HCT116 (cell line): ENCODE results near the gene ACOX3. TPM values are rescaled to one million over a fixed set of nuclear protein-coding genes. Genes with fewer than 3 reads are reported as not detected.

Source experiments
- ATAC-seq: fragments of 200-7000 bp; cut with Tn5 transposase; 2 replicates; pipeline ENCODE4 v1.9.1; 2020; ENCODE audit warnings: mild to moderate bottlenecking, moderate library complexity
- BruUV-seq: library from RNA; stranded (reverse); fragments of 400-500 nt; replicated peaks from 2 replicates; lab custom pipeline; 2021; lab: Mats Ljungman, UMichigan
- CTCF ChIA-PET: fragments of 300-600 bp; sonication (Branson Sonifier 250); formaldehyde crosslinking; loops from one replicate; lab custom pipeline; 2021; ENCODE audit warnings: antibody characterized with exemption; lab: Charles Lee
- POLR2A ChIA-PET: fragments of 300-600, 350-600 bp; sonication (Branson Sonifier 250); formaldehyde crosslinking; loops from one replicate; lab custom pipeline; 2021; ENCODE audit warnings: antibody characterized with exemption; lab: Charles Lee
- RAD21 ChIA-PET, 2 experiments: fragments of 300-600 bp; sonication (Branson Sonifier 250); formaldehyde crosslinking; loops; one replicate each; lab custom pipeline; 2023; ENCODE audit warnings: low total read pairs in 2 of 2; ENCODE audit not compliant: uncharacterized antibody in 2 of 2, unreplicated experiment in 2 of 2, low non-redundant PET in 1 of 2; lab: Charles Lee
- DNase-seq: peaks from one replicate; pipeline ENCODE4 v3.0.0-alpha.2; 2010; ENCODE audit warnings: low read depth, low spot score
- H2AFZ ChIP-seq: fragments of 200-600 bp; shearing (Covaris generic), sonication (generic); 2 replicates; pipeline ENCODE4 v1.6.1; 2017; ENCODE audit warnings: low read depth, mixed run types, mixed read lengths, antibody characterized with exemption, low read length; ENCODE audit not compliant: poor library complexity, severe bottlenecking
- H3K27ac ChIP-seq: 2 replicates; pipeline ENCODE4 v1.5.1; 2012; ENCODE audit warnings: low read depth, low read length
- H3K27me3 ChIP-seq: fragments of 200-600 bp; sonication (generic); 2 replicates; pipeline ENCODE4 v1.6.1; 2016; ENCODE audit warnings: mixed run types, low read length, mixed read lengths; ENCODE audit not compliant: insufficient read depth
- H3K36me3 ChIP-seq, 2 experiments: fragments of 200-500 bp in 1 of 2; fragments of 200-600 bp in 1 of 2; sonication (Bioruptor generic) in 1 of 2; sonication (generic) in 1 of 2; 2 replicates each; pipeline versions ENCODE4 v1.5.1 to v1.6.1; 2014 to 2016; ENCODE audit warnings: low read length in 2 of 2, inconsistent platforms in 1 of 2, mixed read lengths in 1 of 2, mixed run types in 1 of 2; ENCODE audit not compliant: insufficient read depth in 2 of 2, control insufficient read depth in 1 of 2
- H3K4me1 ChIP-seq, 2 experiments: fragments of 200-600 bp in 1 of 2; sonication (generic) in 1 of 2; 2 replicates each; pipeline versions ENCODE4 v1.5.1 to v1.6.1; 2012 to 2017; ENCODE audit warnings: low read length in 2 of 2, inconsistent platforms in 1 of 2, mild to moderate bottlenecking in 1 of 2, mixed read lengths in 1 of 2, mixed run types in 1 of 2, moderate library complexity in 1 of 2; ENCODE audit not compliant: insufficient read depth in 2 of 2, control insufficient read depth in 1 of 2
- H3K4me2 ChIP-seq: fragments of 200-600 bp; sonication (generic); 2 replicates; pipeline ENCODE4 v1.6.1; 2017; ENCODE audit warnings: mixed run types, low read length, mixed read lengths
- H3K4me3 ChIP-seq, 2 experiments: fragments of 200-600 bp in 1 of 2; sonication (generic) in 1 of 2; replicated peaks in 1 of 2; 2 replicates each; pipeline ENCODE4 v1.5.1; 2011 to 2016; ENCODE audit warnings: low read length in 2 of 2, control low read depth in 1 of 2, low read depth in 1 of 2, mild to moderate bottlenecking in 1 of 2, mixed read lengths in 1 of 2, mixed run types in 1 of 2
- H3K79me2 ChIP-seq: fragments of 200-600 bp; sonication (generic); 2 replicates; pipeline ENCODE4 v1.6.1; 2017; ENCODE audit warnings: mild to moderate bottlenecking, mixed run types, low read length, moderate library complexity, mixed read lengths; ENCODE audit not compliant: insufficient read depth
- H3K9ac ChIP-seq: fragments of 200-600 bp; sonication (generic); 2 replicates; pipeline ENCODE4 v1.6.1; 2016; ENCODE audit warnings: low read length, mixed read lengths
- H3K9me2 ChIP-seq: fragments of 200-600 bp; sonication (generic), shearing (Covaris generic); 2 replicates; pipeline ENCODE4 v1.6.1; 2017; ENCODE audit warnings: mixed run types, mild to moderate bottlenecking, moderate library complexity; ENCODE audit not compliant: insufficient read depth
- H3K9me3 ChIP-seq, 2 experiments: fragments of 200-500 bp in 1 of 2; fragments of 200-600 bp in 1 of 2; sonication (Bioruptor generic) in 1 of 2; sonication (generic) in 1 of 2; 2 replicates each; pipeline ENCODE4 v1.6.1; 2014 to 2017; ENCODE audit warnings: low read length in 2 of 2, mixed read lengths in 2 of 2, inconsistent platforms in 1 of 2, low read depth in 1 of 2, mild to moderate bottlenecking in 1 of 2, mixed run types in 1 of 2, moderate library complexity in 1 of 2; ENCODE audit not compliant: control insufficient read depth in 1 of 2, insufficient read depth in 1 of 2
- H4K20me1 ChIP-seq: fragments of 200-600 bp; sonication (generic), shearing (Covaris generic); 2 replicates; pipeline ENCODE4 v1.6.1; 2017; ENCODE audit warnings: mixed run types, mild to moderate bottlenecking, moderate library complexity; ENCODE audit not compliant: insufficient read depth
- ELF1 ChIP-seq: IDR thresholded peaks from 2 replicates; pipeline ENCODE4 v1.6.1; 2012; ENCODE audit warnings: low read depth, borderline replicate concordance
- SP1 ChIP-seq: IDR thresholded peaks from 2 replicates; pipeline ENCODE4 v1.6.1; 2012; ENCODE audit warnings: low read depth
- SRF ChIP-seq: IDR thresholded peaks from 2 replicates; pipeline ENCODE4 v1.6.1; 2012; ENCODE audit warnings: low read depth
- ZFX ChIP-seq: fragments of 450-650 bp; IDR thresholded peaks from 2 replicates; pipeline ENCODE4 v1.6.1; 2017
- ZNF274 ChIP-seq: fragments of 200-500 bp; sonication (Bioruptor generic); IDR thresholded peaks from 2 replicates; pipeline ENCODE4 v1.6.1; 2014; ENCODE audit warnings: mild to moderate bottlenecking, low read depth, low read length, inconsistent platforms
- intact Hi-C: fragments of 100-400 bp; cut with micrococcal nuclease; formaldehyde crosslinking; loops from 2 replicates; pipeline ENCODE4 v1.10.0; 2022
- total RNA-seq: library from RNA; stranded (reverse); gene quantifications from one replicate; pipeline ENCODE4 v1.2.1, GENCODE V29; 2021; ENCODE audit not compliant: unreplicated experiment
- TF ChIP-seq, protein P1 (sequence below): IDR thresholded peaks from 2 replicates; pipeline ENCODE4 v1.6.1; 2012
- TF ChIP-seq, protein P2 (sequence below): IDR thresholded peaks from 2 replicates; pipeline ENCODE4 v1.6.1; 2012; ENCODE audit warnings: low read depth

Gene ACOX3
- total RNA-seq, 1 experiment from 2014 or later, result 16.9 TPM

DNA sequence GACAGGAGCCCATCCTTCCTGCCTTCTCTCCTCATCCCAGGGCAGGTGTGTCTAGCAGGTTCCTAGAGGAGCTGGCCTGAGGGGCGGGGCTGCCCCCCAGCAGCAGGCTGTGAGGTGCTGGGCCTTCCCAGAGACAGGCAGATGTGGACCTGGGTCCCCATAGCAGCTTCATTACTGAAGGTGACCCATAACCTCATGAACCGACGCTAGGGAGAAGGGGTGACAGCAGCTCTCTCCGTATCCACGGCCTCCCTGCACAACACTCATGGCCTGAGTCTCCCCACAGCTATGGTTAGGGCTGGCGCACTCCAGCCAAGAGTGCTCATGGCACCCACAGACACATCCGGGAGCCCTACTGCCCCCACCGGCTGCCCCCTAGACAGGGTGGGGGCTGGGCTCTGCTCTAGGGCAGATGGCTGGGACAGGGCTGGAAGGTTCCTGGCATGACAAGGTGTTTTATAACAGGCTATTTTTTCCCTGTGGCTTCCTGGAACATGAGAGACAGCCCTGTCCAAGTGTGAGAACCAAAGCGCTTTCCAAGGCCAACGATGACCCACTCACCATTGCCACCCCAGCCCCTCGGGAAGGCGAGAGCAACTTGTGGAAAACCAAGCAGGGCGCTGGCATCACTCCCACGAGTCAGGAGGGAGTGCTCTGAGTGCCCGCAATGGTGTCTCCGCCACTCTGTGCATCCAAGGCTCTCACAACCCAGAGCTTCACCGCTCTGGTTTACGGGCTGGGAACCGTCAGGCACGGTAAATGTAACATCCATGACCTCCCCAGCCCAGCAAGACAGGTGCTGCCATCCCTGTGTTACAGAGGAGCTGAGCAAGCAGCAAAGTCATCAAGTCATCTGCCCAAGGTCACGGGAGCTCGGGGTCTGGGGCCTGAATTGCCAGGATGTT is 59.8 kb downstream of the ACOX3 start:
- no peak overlapping the region for H3K9ac ChIP-seq
- no peak overlapping the region for H3K4me2 ChIP-seq
- H3K27ac ChIP-seq, result no peak overlapping the region
- no peaks in the 10 kb centered on the region for H3K36me3 ChIP-seq
- intact Hi-C loops, result no loop called here
- no peaks in the 10 kb centered on the region for H3K9me2 ChIP-seq
- no peaks in the 10 kb centered on the region for H3K4me1 ChIP-seq
- TF ChIP-seq SRF (no peak), ELF1 (no peak), ZFX (no peak), SP1 (no peak), ZNF274 (no peak)
- TF ChIP-seq, protein P1, sequence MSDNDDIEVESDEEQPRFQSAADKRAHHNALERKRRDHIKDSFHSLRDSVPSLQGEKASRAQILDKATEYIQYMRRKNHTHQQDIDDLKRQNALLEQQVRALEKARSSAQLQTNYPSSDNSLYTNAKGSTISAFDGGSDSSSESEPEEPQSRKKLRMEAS, result no peak
- TF ChIP-seq, protein P2, sequence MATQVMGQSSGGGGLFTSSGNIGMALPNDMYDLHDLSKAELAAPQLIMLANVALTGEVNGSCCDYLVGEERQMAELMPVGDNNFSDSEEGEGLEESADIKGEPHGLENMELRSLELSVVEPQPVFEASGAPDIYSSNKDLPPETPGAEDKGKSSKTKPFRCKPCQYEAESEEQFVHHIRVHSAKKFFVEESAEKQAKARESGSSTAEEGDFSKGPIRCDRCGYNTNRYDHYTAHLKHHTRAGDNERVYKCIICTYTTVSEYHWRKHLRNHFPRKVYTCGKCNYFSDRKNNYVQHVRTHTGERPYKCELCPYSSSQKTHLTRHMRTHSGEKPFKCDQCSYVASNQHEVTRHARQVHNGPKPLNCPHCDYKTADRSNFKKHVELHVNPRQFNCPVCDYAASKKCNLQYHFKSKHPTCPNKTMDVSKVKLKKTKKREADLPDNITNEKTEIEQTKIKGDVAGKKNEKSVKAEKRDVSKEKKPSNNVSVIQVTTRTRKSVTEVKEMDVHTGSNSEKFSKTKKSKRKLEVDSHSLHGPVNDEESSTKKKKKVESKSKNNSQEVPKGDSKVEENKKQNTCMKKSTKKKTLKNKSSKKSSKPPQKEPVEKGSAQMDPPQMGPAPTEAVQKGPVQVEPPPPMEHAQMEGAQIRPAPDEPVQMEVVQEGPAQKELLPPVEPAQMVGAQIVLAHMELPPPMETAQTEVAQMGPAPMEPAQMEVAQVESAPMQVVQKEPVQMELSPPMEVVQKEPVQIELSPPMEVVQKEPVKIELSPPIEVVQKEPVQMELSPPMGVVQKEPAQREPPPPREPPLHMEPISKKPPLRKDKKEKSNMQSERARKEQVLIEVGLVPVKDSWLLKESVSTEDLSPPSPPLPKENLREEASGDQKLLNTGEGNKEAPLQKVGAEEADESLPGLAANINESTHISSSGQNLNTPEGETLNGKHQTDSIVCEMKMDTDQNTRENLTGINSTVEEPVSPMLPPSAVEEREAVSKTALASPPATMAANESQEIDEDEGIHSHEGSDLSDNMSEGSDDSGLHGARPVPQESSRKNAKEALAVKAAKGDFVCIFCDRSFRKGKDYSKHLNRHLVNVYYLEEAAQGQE, result no peak
- H3K9me3 ChIP-seq, result no peaks in the 10 kb centered on the region
- BruUV-seq, result no TSS peak
- DNase-seq (no peak), ATAC-seq (no peak)
- no peak overlapping the region for H3K4me3 ChIP-seq
- ChIA-PET CTCF (no interaction called here), RAD21 (no interaction called here), POLR2A (no interaction called here)
- H2AFZ ChIP-seq, result no peak overlapping the region
- H3K27me3 ChIP-seq, result no peaks in the 10 kb centered on the region
- no peaks in the 10 kb centered on the region for H4K20me1 ChIP-seq
- H3K79me2 ChIP-seq, result no peaks in the 10 kb centered on the region
